ENCODE measurements around the gene NDUFA12.

DNA sequence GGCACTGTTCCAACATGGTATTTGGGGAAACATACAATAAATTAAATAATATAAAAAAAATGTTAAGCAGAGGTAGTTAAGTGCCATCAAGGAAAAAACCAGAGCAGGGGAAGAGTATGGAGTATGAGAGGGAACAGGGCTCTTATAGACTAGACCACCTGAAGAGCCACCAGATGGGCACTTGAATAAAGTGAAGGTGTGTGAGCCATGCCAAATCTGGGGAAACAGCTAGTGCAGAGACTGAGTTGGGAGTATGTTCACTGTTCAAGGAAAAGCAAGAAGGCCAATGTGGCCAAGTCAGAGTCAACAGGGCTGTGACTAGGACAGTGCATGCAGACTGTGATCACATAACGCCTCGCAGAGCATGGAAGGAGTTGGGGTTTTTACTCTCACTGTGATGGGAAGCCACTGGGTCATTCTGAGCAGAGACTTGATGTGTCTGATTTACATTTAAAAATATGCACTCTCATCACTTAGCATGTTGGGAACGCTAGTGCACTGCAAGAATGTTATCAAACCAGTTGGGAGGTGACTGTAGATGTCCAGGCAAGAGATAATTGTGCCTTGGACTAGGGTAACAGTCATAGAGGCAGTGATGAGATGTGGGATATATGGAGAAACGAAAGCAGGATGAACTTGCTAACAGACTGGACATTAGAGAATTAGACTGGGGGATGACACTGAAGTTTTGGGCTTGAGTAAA is 25.6 kb downstream of the NDUFA12 start:
- TF ChIP-seq POLR2AphosphoS5 (IDR thresholded peaks at IDR 0.05) (no peak), EP300 (IDR thresholded peaks at IDR 0.05) (no peak), POLR2A (IDR thresholded peaks at IDR 0.05) (no peak)
